ENCODE measurements around the gene CNOT11. TPM values are rescaled to one million over a fixed set of nuclear protein-coding genes. Genes with fewer than 3 reads are reported as not detected.
A peak's percentile ranks its signal among the peaks of the same experiment; 100 is the strongest.

Gene CNOT11
- total RNA-seq, 3 donors from 2014 or later (not counting 1 experiment from before 2014, with no cell fraction given) = 41.7 to 49.8 (median 46.0) TPM

DNA sequence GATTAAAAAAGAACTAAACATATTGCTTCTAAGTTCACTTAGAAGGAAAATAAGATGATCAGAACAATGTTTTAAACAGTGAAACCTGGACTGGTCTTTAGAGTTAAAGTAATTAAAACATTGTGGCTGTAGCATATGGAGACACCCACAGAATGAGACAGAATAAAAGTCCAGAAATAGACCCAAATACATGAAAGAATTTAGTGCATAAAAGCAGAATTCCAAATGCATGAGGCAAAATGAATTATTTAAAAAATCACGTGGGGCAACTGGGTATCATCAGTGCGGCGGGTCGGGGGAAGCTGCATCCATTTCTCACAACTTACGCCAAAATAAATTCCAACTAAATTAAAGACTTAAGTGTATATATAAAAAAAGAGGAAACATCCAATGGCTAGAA is 43.7 kb downstream of the CNOT11 start:
- intact Hi-C loops (cut with micrococcal nuclease) = no loop called here
- H3K9me3 Mint-ChIP-seq = no peaks in the 10 kb centered on the region
- H3K4me1 Mint-ChIP-seq = peaks cover 63 to 71% of the 10 kb centered on the region in 2 donors
- peak overlapping the region; percentile 65 to 67 for H3K27ac Mint-ChIP-seq
- no peaks in the 10 kb centered on the region for H3K36me3 Mint-ChIP-seq
- peak overlapping the region; percentile 26 for H3K4me3 Mint-ChIP-seq
- H3K27me3 Mint-ChIP-seq (ENCODE audit: low read depth in 2 of 2) = no peaks in the 10 kb centered on the region
- TF ChIP-seq, protein P1, sequence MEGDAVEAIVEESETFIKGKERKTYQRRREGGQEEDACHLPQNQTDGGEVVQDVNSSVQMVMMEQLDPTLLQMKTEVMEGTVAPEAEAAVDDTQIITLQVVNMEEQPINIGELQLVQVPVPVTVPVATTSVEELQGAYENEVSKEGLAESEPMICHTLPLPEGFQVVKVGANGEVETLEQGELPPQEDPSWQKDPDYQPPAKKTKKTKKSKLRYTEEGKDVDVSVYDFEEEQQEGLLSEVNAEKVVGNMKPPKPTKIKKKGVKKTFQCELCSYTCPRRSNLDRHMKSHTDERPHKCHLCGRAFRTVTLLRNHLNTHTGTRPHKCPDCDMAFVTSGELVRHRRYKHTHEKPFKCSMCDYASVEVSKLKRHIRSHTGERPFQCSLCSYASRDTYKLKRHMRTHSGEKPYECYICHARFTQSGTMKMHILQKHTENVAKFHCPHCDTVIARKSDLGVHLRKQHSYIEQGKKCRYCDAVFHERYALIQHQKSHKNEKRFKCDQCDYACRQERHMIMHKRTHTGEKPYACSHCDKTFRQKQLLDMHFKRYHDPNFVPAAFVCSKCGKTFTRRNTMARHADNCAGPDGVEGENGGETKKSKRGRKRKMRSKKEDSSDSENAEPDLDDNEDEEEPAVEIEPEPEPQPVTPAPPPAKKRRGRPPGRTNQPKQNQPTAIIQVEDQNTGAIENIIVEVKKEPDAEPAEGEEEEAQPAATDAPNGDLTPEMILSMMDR (IDR thresholded peaks at IDR 0.05) = no peak
- peaks cover 31% of the 10 kb centered on the region for H3K36me3 ChIP-seq (ENCODE audit: control insufficient read depth, insufficient read depth, low read length)
- DNase-seq (no peak), ATAC-seq (no peak)
- no peaks in the 10 kb centered on the region for H3K27me3 ChIP-seq (ENCODE audit: control insufficient read depth, insufficient read depth, low read length)
- no peaks in the 10 kb centered on the region for H3K9me3 ChIP-seq (ENCODE audit: control insufficient read depth, insufficient read depth, low read length)
- no peak overlapping the region for H3K4me3 ChIP-seq (ENCODE audit: low read length)
- 80% methylated on average over 1 of the region's 5 CpGs for WGBS (ENCODE audit: insufficient coverage)
- H3K4me1 ChIP-seq (ENCODE audit: control insufficient read depth, insufficient read depth, low read length) = peaks cover 29% of the 10 kb centered on the region
- H3K27ac ChIP-seq (ENCODE audit: low read length) = no peak overlapping the region

DNA sequence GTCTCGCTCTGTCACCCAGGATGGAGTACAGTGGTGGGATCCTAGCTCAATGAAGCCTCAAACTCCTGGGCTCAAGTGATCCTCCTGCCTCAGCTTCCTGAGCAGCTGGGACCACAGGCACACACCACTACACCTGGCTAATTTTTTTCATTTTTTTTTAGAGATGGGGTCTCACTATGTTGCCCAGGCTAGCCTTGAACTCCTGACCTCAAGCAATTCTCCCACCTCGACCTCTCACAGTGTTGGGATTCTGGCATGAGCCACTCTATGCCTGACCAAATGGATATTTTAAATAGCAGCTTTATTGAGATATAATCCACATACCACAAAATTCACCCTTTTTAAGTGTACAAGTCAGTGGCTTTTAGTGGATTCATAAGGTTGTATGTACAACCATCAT is 44.7 kb downstream of the CNOT11 start:
- no peak for DNase-seq
- TF ChIP-seq, protein P1 (IDR thresholded peaks at IDR 0.05) = no peak
- Histone ChIP-seq H3K4me3 (ENCODE audit: low read length) (no peak overlapping the region), H3K36me3 (ENCODE audit: control insufficient read depth, insufficient read depth, low read length) (peaks cover 28% of the 10 kb centered on the region), H3K9me3 (ENCODE audit: control insufficient read depth, insufficient read depth, low read length) (no peaks in the 10 kb centered on the region), H3K4me1 (ENCODE audit: control insufficient read depth, insufficient read depth, low read length) (peaks cover 30% of the 10 kb centered on the region), H3K27me3 (ENCODE audit: control insufficient read depth, insufficient read depth, low read length) (no peaks in the 10 kb centered on the region), H3K27ac (ENCODE audit: low read length) (no peak overlapping the region)
- Mint-ChIP-seq H3K27ac (peak overlapping the region; percentile 60 to 61), H3K4me3 (peak overlapping the region; percentile 76), H3K9me3 (no peaks in the 10 kb centered on the region), H3K27me3 (ENCODE audit: low read depth in 2 of 2) (no peaks in the 10 kb centered on the region), H3K36me3 (no peaks in the 10 kb centered on the region), H3K4me1 (peaks cover 73 to 81% of the 10 kb centered on the region in 2 donors)
- no peak for ATAC-seq
- 87% methylated on average over 2 of the region's 2 CpGs for WGBS (ENCODE audit: insufficient coverage)
- intact Hi-C loops (cut with micrococcal nuclease) = no loop called here

DNA sequence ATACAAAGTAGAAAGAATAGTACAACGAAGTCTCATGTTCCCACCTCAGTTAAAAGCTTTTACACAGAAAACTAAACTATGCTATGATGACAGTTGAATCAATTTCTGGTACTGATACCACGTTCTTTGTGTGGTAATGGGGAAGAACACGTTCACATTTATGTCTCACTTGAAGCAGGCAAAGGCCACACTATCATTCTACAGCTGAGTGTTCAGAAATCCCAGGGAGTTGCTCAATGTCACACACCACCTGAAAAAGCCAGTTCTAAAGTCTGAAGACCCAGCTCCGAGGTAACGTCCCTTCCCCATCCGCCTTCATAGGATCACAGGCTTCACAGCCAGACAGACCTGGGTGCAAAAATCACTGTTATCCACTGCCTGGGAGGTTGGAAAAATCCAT is 46.9 kb downstream of the CNOT11 start:
- intact Hi-C loops (cut with micrococcal nuclease) = loop anchor here (10.0 kb wide), 1 partner anchor 715 kb away; no protein-coding TSS in a partner anchor
- Mint-ChIP-seq H3K27ac (peak overlapping the region; percentile 60 to 98), H3K4me1 (peaks cover 83 to 94% of the 10 kb centered on the region in 2 donors), H3K9me3 (no peaks in the 10 kb centered on the region), H3K36me3 (no peaks in the 10 kb centered on the region), H3K4me3 (peak overlapping the region; percentile 78), H3K27me3 (ENCODE audit: low read depth in 2 of 2) (no peaks in the 10 kb centered on the region)
- 72% methylated on average over 5 of the region's 6 CpGs for whole genome bisulfite sequencing (ENCODE audit: insufficient coverage)
- Histone ChIP-seq H3K4me3 (ENCODE audit: low read length) (no peak overlapping the region), H3K27ac (ENCODE audit: low read length) (peak overlapping the region; percentile 38), H3K4me1 (ENCODE audit: control insufficient read depth, insufficient read depth, low read length) (peaks cover 44% of the 10 kb centered on the region), H3K9me3 (ENCODE audit: control insufficient read depth, insufficient read depth, low read length) (no peaks in the 10 kb centered on the region), H3K36me3 (ENCODE audit: control insufficient read depth, insufficient read depth, low read length) (peaks cover 11% of the 10 kb centered on the region), H3K27me3 (ENCODE audit: control insufficient read depth, insufficient read depth, low read length) (no peaks in the 10 kb centered on the region)
- ATAC-seq (no peak), DNase-seq (no peak)
- TF ChIP-seq, protein P1 (IDR thresholded peaks at IDR 0.05) = no peak

DNA sequence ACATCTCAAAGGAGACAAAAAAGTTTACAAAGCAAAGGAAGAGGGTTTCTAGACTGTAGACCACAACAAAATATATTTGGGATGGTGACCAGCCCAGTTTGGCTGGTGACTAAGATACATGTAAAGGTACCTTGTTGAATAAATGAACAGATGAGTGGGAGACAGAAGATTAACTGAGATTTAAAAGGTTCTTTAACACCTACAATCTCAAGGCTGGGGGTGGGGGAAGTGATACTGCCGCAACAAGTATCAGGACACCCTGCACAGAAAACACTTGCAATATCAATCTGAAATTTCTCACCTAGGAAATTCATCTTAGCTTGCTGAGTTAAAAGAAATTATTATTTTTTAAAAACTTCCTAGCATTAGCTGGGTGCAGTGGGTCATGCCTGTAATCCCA is 47.5 kb downstream of the CNOT11 start:
- Histone ChIP-seq H3K4me3 (ENCODE audit: low read length) (no peak overlapping the region), H3K36me3 (ENCODE audit: control insufficient read depth, insufficient read depth, low read length) (peaks cover 6% of the 10 kb centered on the region), H3K4me1 (ENCODE audit: control insufficient read depth, insufficient read depth, low read length) (peaks cover 48% of the 10 kb centered on the region), H3K27ac (ENCODE audit: low read length) (no peak overlapping the region), H3K9me3 (ENCODE audit: control insufficient read depth, insufficient read depth, low read length) (no peaks in the 10 kb centered on the region), H3K27me3 (ENCODE audit: control insufficient read depth, insufficient read depth, low read length) (no peaks in the 10 kb centered on the region)
- H3K27ac Mint-ChIP-seq = peak overlapping the region; percentile 60 to 98
- peaks cover 87 to 94% of the 10 kb centered on the region in 2 donors for H3K4me1 Mint-ChIP-seq
- DNase-seq (no peak), ATAC-seq (peak; percentile 44 to 74 (median 66))
- H3K27me3 Mint-ChIP-seq (ENCODE audit: low read depth in 2 of 2) = no peaks in the 10 kb centered on the region
- TF ChIP-seq, protein P1 (IDR thresholded peaks at IDR 0.05) = no peak
- no peaks in the 10 kb centered on the region for H3K36me3 Mint-ChIP-seq
- peak overlapping the region; percentile 78 for H3K4me3 Mint-ChIP-seq
- WGBS (ENCODE audit: insufficient coverage) = no CpG with 5 or more reads among the region's 1 CpG
- intact Hi-C loops (cut with micrococcal nuclease) = loop anchor here (10.0 kb wide), 1 partner anchor 715 kb away; no protein-coding TSS in a partner anchor
- no peaks in the 10 kb centered on the region for H3K9me3 Mint-ChIP-seq
